UCSD-AML1 (cell line): ENCODE results near the gene GFOD1.
A peak's percentile ranks its signal among the peaks of the same experiment; 100 is the strongest.

ENCODE experiments used
- DNase-seq: peaks from one replicate; lab custom pipeline; 2025; ENCODE audit not compliant: unreplicated experiment; lab: John Stamatoyannopoulos, UW

Gene GFOD1

GRCh38 chr6:13360671-13361540, 126.5 kb downstream of the GFOD1 start:
- DNase-seq: peak; percentile 82

- no peak for DNase-seq
These were observed 128.1 kb downstream of the GFOD1 start for GRCh38 chr6:13359287-13359686.

- no peak for DNase-seq
These were observed 128.9 kb downstream of the GFOD1 start for GRCh38 chr6:13358511-13358910.

- DNase-seq: no peak
These were observed 129.8 kb downstream of the GFOD1 start for GRCh38 chr6:13357551-13358075.

GRCh38 chr6:13355999-13356785, 131.2 kb downstream of the GFOD1 start:
- no peak for DNase-seq

GRCh38 chr6:13355043-13355945, 132.1 kb downstream of the GFOD1 start:
- peak; percentile 37 for DNase-seq

- peak; percentile 57 for DNase-seq
These were observed 132.9 kb downstream of the GFOD1 start for GRCh38 chr6:13354331-13355042.

- no peak for DNase-seq
These were observed 135.2 kb downstream of the GFOD1 start for GRCh38 chr6:13352165-13352564.

GRCh38 chr6:13351271-13351670, 136.1 kb downstream of the GFOD1 start:
- no peak for DNase-seq

GRCh38 chr6:13349811-13350506, 137.4 kb downstream of the GFOD1 start:
- no peak for DNase-seq

GRCh38 chr6:13348334-13349113, 138.9 kb downstream of the GFOD1 start:
- DNase-seq: no peak

GRCh38 chr6:13346245-13346644, 141.2 kb downstream of the GFOD1 start:
- no peak for DNase-seq

GRCh38 chr6:13342414-13343019, 144.9 kb downstream of the GFOD1 start:
- no peak for DNase-seq

- no peak for DNase-seq
These were observed 147.4 kb downstream of the GFOD1 start for GRCh38 chr6:13339863-13340630.

GRCh38 chr6:13338038-13338437, 149.4 kb downstream of the GFOD1 start:
- DNase-seq: no peak

GRCh38 chr6:13336553-13336952, 150.8 kb downstream of the GFOD1 start:
- DNase-seq: peak; percentile 80

GRCh38 chr6:13334953-13335352, 152.4 kb downstream of the GFOD1 start:
- peak; percentile 50 for DNase-seq

- no peak for DNase-seq
These were observed 155.1 kb downstream of the GFOD1 start for GRCh38 chr6:13332349-13332706.
